ENCODE data around the gene EDDM3A.

EDDM3A gene

DNA sequence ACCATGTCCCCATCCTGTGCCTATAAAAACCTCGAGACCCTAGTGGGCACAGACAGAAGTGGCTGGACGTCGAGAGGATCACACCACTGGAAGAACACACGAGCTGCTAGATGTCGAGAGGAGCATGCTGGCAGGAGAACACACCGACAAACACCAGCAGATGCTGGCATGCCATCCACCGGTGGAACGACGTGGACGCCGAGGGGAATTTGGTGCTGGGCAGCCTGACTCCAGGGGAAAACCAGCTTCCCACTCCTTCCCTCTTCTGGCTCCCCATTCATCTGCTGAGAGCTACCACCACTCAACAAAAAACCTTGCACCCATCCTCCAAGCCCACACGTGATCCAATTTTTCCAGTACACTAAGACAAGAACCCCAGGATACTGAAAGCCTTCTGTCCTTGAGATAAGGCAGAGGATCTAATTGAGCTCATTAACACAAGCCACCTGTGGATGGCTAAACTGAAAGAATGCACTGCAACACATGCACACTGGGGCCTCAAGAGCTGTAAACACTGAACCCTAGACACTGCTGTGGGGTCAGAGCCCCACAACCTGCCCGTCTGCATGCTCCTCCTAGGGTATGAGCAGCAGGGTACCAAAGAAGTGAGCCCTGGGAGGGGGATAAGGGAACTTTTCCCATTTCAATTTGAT lies 44.9 kb downstream of the EDDM3A start:
- DNase-seq: no peak

DNA sequence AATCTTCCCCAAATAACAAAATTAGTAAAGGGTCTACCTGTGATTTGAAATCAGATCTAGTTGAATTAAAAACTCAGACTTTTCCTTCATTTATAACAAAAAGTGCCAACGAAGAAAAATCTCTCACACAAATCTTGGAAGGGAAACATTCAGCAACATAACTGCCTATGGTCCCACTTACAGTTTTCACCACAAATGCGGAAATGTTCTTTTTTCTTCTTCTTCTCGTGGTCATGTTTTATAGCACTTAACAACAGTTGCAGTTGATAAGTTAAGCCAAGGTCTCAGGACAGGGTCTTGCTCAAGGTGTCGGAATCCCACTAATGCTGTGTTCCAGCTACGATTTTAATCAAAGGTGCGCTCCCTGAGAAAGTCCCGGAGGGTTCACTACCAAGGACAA lies 45.5 kb downstream of the EDDM3A start:
- DNase-seq: no peak

DNA sequence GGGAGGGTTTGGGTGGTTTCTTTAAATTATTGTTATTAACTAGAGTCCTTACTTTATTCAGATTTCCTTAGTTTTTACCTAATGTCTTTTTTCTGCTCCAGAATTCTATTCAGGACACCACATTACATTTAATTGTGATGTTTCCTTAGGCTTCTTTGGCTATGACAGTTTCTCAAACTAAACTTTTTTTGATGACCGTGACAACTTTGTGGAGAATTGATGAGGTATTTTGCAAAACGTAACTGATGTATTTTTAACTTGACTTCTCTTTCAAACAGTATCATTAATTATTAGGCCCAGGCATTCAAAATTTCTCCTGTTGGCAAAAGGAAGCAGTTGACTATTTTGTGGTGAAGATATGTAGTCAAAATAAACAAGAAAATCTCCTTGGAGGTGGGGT lies 45.9 kb downstream of the EDDM3A start:
- DNase-seq: no peak

DNA sequence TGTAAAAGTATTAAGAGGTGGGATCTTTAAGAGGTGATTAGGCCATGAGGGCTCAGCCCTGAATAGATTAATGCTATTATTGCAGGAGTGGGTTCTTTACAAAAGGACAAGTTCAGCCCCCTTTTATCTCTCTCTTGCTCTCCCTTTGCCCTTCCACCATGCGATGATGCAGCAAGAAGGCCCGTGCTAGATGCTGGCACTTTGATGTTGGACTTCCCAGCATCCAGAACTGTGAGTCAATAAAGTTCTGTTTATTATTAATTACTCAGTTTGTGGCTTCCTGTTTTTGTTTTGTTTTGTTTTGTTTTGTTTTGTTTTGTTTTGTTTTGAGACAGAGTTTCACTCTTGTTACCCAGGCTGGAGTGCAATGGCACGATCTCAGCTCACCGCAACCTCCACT lies 46.9 kb downstream of the EDDM3A start:
- DNase-seq: no peak

DNA sequence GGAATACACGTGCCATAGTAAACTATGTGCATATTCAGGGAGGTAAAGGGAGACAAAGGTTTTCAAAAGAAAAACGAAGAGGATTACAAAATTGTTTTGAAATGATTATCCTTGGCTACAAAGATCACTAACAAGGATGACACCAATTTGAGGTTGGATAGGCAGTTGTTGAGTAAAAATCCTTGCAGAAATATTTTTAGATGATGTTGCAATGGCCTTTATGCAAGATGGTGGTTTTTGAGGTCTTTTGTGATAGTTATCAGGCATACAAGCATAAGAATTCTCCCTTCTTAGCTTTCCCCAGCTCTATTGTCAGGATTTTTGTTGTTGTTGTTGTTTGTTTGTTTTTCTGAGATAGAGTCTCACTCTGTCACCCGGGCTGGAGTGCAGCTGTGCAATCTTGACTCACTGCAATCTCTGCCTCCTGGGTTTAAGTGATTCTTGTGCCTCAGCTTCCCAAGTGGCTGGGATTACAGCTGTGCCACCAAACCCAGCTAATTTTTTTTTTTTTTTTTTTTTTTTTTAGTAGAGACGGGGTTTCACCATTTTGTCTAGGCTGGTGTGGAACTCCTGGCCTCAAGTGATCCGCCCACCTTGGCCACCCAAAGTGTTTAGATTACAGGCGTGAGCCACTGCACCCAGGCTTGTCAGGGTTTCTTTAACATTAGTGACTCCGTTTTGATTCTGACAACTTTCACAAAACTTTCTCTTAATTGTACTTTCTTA lies 49.1 kb downstream of the EDDM3A start:
- DNase-seq: no peak

DNA sequence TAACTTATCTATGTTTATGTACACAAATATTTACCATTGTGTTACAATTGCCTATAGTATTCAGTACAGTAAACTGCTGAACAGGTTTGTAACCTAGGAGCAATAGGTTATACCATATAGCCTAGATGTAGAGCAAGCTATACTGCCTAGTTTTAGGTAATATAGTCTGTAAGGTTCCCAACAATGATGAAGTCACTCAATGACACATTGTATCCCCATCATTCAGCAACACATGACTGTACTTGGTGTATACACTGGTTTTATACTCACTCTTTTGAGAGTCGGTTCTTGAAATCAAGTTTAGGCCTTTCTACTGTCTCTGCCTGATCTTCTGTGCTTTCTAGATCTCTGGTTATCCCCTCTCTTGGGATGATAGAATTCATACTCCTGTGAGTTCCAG lies 51.5 kb downstream of the EDDM3A start:
- DNase-seq: no peak
